ENCODE measurements around the gene RAP1A.
"Not testable (repeated sequence)": the region's sequence is repeated elsewhere in the genome, so short reads cannot be mapped to it uniquely, and the experiment has no call there.

Gene RAP1A

GRCh38 chr1:111629190-111629954 lies 9.8 kb downstream of the RAP1A start:
- no peak for DNase-seq (ENCODE audit: low read depth, low spot score)

- DNase-seq (ENCODE audit: low read depth, low spot score) = no peak
Measured at GRCh38 chr1:111630567-111630966, 11.0 kb downstream of the RAP1A start.

GRCh38 chr1:111631502-111631901 lies 11.9 kb downstream of the RAP1A start:
- DNase-seq (ENCODE audit: low read depth, low spot score) = no peak

- not testable (repeated sequence) for DNase-seq (ENCODE audit: low read depth, low spot score)
Measured at GRCh38 chr1:111632771-111633170, 13.2 kb downstream of the RAP1A start.

GRCh38 chr1:111633736-111634247 lies 14.2 kb downstream of the RAP1A start:
- no peak for DNase-seq (ENCODE audit: low read depth, low spot score)

- no peak for DNase-seq (ENCODE audit: low read depth, low spot score)
Measured at GRCh38 chr1:111635324-111636009, 15.9 kb downstream of the RAP1A start.

GRCh38 chr1:111638320-111638719 lies 18.7 kb downstream of the RAP1A start:
- DNase-seq (ENCODE audit: low read depth, low spot score) = no peak

GRCh38 chr1:111639602-111640198 lies 20.1 kb downstream of the RAP1A start:
- no peak for DNase-seq (ENCODE audit: low read depth, low spot score)

GRCh38 chr1:111643097-111643496 lies 23.5 kb downstream of the RAP1A start:
- no peak for DNase-seq (ENCODE audit: low read depth, low spot score)

GRCh38 chr1:111643696-111644095 lies 24.1 kb downstream of the RAP1A start:
- DNase-seq (ENCODE audit: low read depth, low spot score) = no peak

GRCh38 chr1:111644506-111644905 lies 24.9 kb downstream of the RAP1A start:
- DNase-seq (ENCODE audit: low read depth, low spot score) = no peak

- no peak for DNase-seq (ENCODE audit: low read depth, low spot score)
Measured at GRCh38 chr1:111647736-111648135, 28.1 kb downstream of the RAP1A start.

- DNase-seq (ENCODE audit: low read depth, low spot score) = no peak
Measured at GRCh38 chr1:111648806-111649205, 29.2 kb downstream of the RAP1A start.

- no peak for DNase-seq (ENCODE audit: low read depth, low spot score)
Measured at GRCh38 chr1:111649227-111649626, 29.6 kb downstream of the RAP1A start.

- DNase-seq (ENCODE audit: low read depth, low spot score) = no peak
Measured at GRCh38 chr1:111649648-111650047, 30.1 kb downstream of the RAP1A start.

- DNase-seq (ENCODE audit: low read depth, low spot score) = no peak
Measured at GRCh38 chr1:111653709-111654108, 34.1 kb downstream of the RAP1A start.

GRCh38 chr1:111654839-111655238 lies 35.2 kb downstream of the RAP1A start:
- DNase-seq (ENCODE audit: low read depth, low spot score) = no peak

- no peak for DNase-seq (ENCODE audit: low read depth, low spot score)
Measured at GRCh38 chr1:111656086-111657017, 36.8 kb downstream of the RAP1A start.

GRCh38 chr1:111658622-111659021 lies 39.0 kb downstream of the RAP1A start:
- DNase-seq (ENCODE audit: low read depth, low spot score) = no peak

GRCh38 chr1:111660204-111661150 lies 40.9 kb downstream of the RAP1A start:
- DNase-seq (ENCODE audit: low read depth, low spot score) = no peak

All from iPS DF 19.7 (cell line).